ENCODE data around the gene SPRR1A.

The SPRR1A gene

GRCh38 chr1:152983234-152983633, 647 bp upstream of the SPRR1A start:
- Histone ChIP-seq H3K9me3 (replicated peaks; ENCODE audit: insufficient read depth, low read length) (no peaks in the 10 kb centered on the region), H3K4me3 (ENCODE audit: low read length) (no peak overlapping the region), H3K27ac (ENCODE audit: low read length) (no peak overlapping the region), H3K4me2 (ENCODE audit: low read depth, low read length) (no peak overlapping the region), H3K9ac (ENCODE audit: low read length) (no peak overlapping the region), H4K20me1 (ENCODE audit: insufficient read depth, low read length) (no peaks in the 10 kb centered on the region), H3K4me1 (ENCODE audit: low read length) (no peaks in the 10 kb centered on the region), H3K9me2 (replicated peaks; ENCODE audit: insufficient read depth, low read length) (no peaks in the 10 kb centered on the region), H3K36me3 (replicated peaks; ENCODE audit: insufficient read depth, low read length) (no peaks in the 10 kb centered on the region), H2AFZ (ENCODE audit: low read length) (no peak overlapping the region), H3F3A (ENCODE audit: insufficient read depth, low read length) (no peaks in the 10 kb centered on the region), H3K27me3 (replicated peaks; ENCODE audit: insufficient read depth, low read length) (no peaks in the 10 kb centered on the region), H3K79me2 (ENCODE audit: low read length) (no peaks in the 10 kb centered on the region)
- no peak for TF ChIP-seq EZH2 (optimal IDR thresholded peaks at IDR 0.05; ENCODE audit: low read depth, low read length)
- TF ChIP-seq, protein P1, sequence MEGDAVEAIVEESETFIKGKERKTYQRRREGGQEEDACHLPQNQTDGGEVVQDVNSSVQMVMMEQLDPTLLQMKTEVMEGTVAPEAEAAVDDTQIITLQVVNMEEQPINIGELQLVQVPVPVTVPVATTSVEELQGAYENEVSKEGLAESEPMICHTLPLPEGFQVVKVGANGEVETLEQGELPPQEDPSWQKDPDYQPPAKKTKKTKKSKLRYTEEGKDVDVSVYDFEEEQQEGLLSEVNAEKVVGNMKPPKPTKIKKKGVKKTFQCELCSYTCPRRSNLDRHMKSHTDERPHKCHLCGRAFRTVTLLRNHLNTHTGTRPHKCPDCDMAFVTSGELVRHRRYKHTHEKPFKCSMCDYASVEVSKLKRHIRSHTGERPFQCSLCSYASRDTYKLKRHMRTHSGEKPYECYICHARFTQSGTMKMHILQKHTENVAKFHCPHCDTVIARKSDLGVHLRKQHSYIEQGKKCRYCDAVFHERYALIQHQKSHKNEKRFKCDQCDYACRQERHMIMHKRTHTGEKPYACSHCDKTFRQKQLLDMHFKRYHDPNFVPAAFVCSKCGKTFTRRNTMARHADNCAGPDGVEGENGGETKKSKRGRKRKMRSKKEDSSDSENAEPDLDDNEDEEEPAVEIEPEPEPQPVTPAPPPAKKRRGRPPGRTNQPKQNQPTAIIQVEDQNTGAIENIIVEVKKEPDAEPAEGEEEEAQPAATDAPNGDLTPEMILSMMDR (IDR thresholded peaks at IDR 0.05; ENCODE audit: low read length): no peak
- no peak for DNase-seq

GRCh38 chr1:152986578-152986977, 2.7 kb downstream of the SPRR1A start:
- Histone ChIP-seq H2AFZ (ENCODE audit: low read length) (no peak overlapping the region), H3K79me2 (ENCODE audit: low read length) (no peaks in the 10 kb centered on the region), H3K9me2 (replicated peaks; ENCODE audit: insufficient read depth, low read length) (no peaks in the 10 kb centered on the region), H3K4me2 (ENCODE audit: low read depth, low read length) (no peak overlapping the region), H3K9ac (ENCODE audit: low read length) (no peak overlapping the region), H3K36me3 (replicated peaks; ENCODE audit: insufficient read depth, low read length) (no peaks in the 10 kb centered on the region), H3K4me3 (ENCODE audit: low read length) (no peak overlapping the region), H3K9me3 (replicated peaks; ENCODE audit: insufficient read depth, low read length) (no peaks in the 10 kb centered on the region), H3K27me3 (replicated peaks; ENCODE audit: insufficient read depth, low read length) (no peaks in the 10 kb centered on the region), H4K20me1 (ENCODE audit: insufficient read depth, low read length) (no peaks in the 10 kb centered on the region), H3F3A (ENCODE audit: insufficient read depth, low read length) (no peaks in the 10 kb centered on the region), H3K4me1 (ENCODE audit: low read length) (no peaks in the 10 kb centered on the region), H3K27ac (ENCODE audit: low read length) (no peak overlapping the region)
- no peak for TF ChIP-seq EZH2 (optimal IDR thresholded peaks at IDR 0.05; ENCODE audit: low read depth, low read length)
- TF ChIP-seq, protein P1 (IDR thresholded peaks at IDR 0.05; ENCODE audit: low read length): no peak
- no peak for TF ChIP-seq EZH2phosphoT487 (IDR thresholded peaks at IDR 0.05; ENCODE audit: low read length)
- no peak for DNase-seq

GRCh38 chr1:152993186-152993585, 9.3 kb downstream of the SPRR1A start:
- no peaks in the 10 kb centered on the region for H3K36me3 ChIP-seq (replicated peaks; ENCODE audit: insufficient read depth, low read length)
- no peak overlapping the region for H3K9ac ChIP-seq (ENCODE audit: low read length)
- no peaks in the 10 kb centered on the region for H3K27me3 ChIP-seq (replicated peaks; ENCODE audit: insufficient read depth, low read length)

More at GRCh38 chr1:152993186-152993585, 9.3 kb downstream of the SPRR1A start:
- TF ChIP-seq, protein P1 (IDR thresholded peaks at IDR 0.05; ENCODE audit: low read length): no peak
- no peak for TF ChIP-seq EZH2 (optimal IDR thresholded peaks at IDR 0.05; ENCODE audit: low read depth, low read length)
- no peak for TF ChIP-seq EZH2phosphoT487 (IDR thresholded peaks at IDR 0.05; ENCODE audit: low read length)
- Histone ChIP-seq H3K9me3 (replicated peaks; ENCODE audit: insufficient read depth, low read length) (no peaks in the 10 kb centered on the region), H3K4me3 (ENCODE audit: low read length) (no peak overlapping the region), H3K79me2 (ENCODE audit: low read length) (no peaks in the 10 kb centered on the region), H3K4me1 (ENCODE audit: low read length) (no peaks in the 10 kb centered on the region), H3F3A (ENCODE audit: insufficient read depth, low read length) (no peaks in the 10 kb centered on the region), H2AFZ (ENCODE audit: low read length) (no peak overlapping the region), H3K27ac (ENCODE audit: low read length) (no peak overlapping the region), H4K20me1 (ENCODE audit: insufficient read depth, low read length) (no peaks in the 10 kb centered on the region), H3K4me2 (ENCODE audit: low read depth, low read length) (no peak overlapping the region), H3K9me2 (replicated peaks; ENCODE audit: insufficient read depth, low read length) (no peaks in the 10 kb centered on the region)
- DNase-seq: no peak
